CD14-positive monocyte (primary cell): Measurements from ENCODE around the gene FSCN2. TPM values are rescaled to one million over a fixed set of nuclear protein-coding genes. Genes with fewer than 3 reads are reported as not detected.

Source experiments
- DNase-seq, 3 donors: peaks; one replicate each; pipeline ENCODE4 v3.0.0-alpha.2; 2011 to 2022
- H2AFZ ChIP-seq: 2 replicates; pipeline ENCODE4 v1.6.0; 2012; ENCODE audit warnings: mild to moderate bottlenecking, low read depth, low read length, inconsistent platforms; ENCODE audit not compliant: insufficient read depth, poor library complexity, severe bottlenecking
- H3K27ac ChIP-seq, 2 donors: 1 replicate in 1 of 2; 2 replicates in 1 of 2; pipeline ENCODE4 v1.5.1; 2012 to 2013; ENCODE audit warnings: low read length in 2 of 2, control low read depth in 1 of 2, inconsistent platforms in 1 of 2, low read depth in 1 of 2, mild to moderate bottlenecking in 1 of 2
- H3K27me3 ChIP-seq, 2 donors: one replicate each; pipeline versions ENCODE4 v1.6.0 to v1.6.1; 2011 to 2013; ENCODE audit warnings: low read length in 2 of 2; ENCODE audit not compliant: control insufficient read depth in 2 of 2, insufficient read depth in 2 of 2
- H3K36me3 ChIP-seq, 2 donors: replicated peaks in 1 of 2; 1 replicate in 1 of 2; 2 replicates in 1 of 2; pipeline versions ENCODE4 v1.5.1 to v1.6.1; 2012 to 2013; ENCODE audit warnings: low read length in 2 of 2, control low read depth in 1 of 2, inconsistent platforms in 1 of 2, mild to moderate bottlenecking in 1 of 2; ENCODE audit not compliant: insufficient read depth in 2 of 2, control insufficient read depth in 1 of 2
- H3K4me1 ChIP-seq, 2 donors: 1 replicate in 1 of 2; 2 replicates in 1 of 2; pipeline versions ENCODE4 v1.5.1 to v1.6.1; 2012 to 2013; ENCODE audit warnings: low read length in 2 of 2, control low read depth in 1 of 2, inconsistent platforms in 1 of 2, mild to moderate bottlenecking in 1 of 2, moderate library complexity in 1 of 2; ENCODE audit not compliant: insufficient read depth in 2 of 2, control insufficient read depth in 1 of 2
- H3K4me2 ChIP-seq: replicated peaks from 2 replicates; pipeline ENCODE3; 2012; ENCODE audit warnings: low read length, moderate library complexity, mild to moderate bottlenecking; ENCODE audit not compliant: poor library complexity, severe bottlenecking; ENCODE audit errors: extremely low read depth
- H3K4me3 ChIP-seq, 3 experiments: fragments of 200-600 bp in 1 of 3; sonication (generic) in 1 of 3; replicated peaks in 1 of 3; 1 replicate in 2 of 3; 2 replicates in 1 of 3; pipeline ENCODE4 v1.5.1; 2011 to 2013; ENCODE audit warnings: low read length in 3 of 3, mild to moderate bottlenecking in 3 of 3, control low read depth in 2 of 3, low read depth in 2 of 3, inconsistent platforms in 1 of 3, moderate library complexity in 1 of 3
- H3K79me2 ChIP-seq: 2 replicates; pipeline ENCODE4 v1.6.0; 2012; ENCODE audit warnings: mild to moderate bottlenecking, control low read depth, inconsistent platforms, low read length, moderate library complexity; ENCODE audit not compliant: insufficient read depth
- H3K9ac ChIP-seq: 2 replicates; pipeline ENCODE4 v1.6.0; 2017; ENCODE audit warnings: low read length, mild to moderate bottlenecking; ENCODE audit not compliant: insufficient read depth, poor library complexity, severe bottlenecking
- H3K9me3 ChIP-seq, 2 donors: replicated peaks in 1 of 2; 1 replicate in 1 of 2; 2 replicates in 1 of 2; pipeline versions ENCODE4 v1.5.1 to v1.6.1; 2012 to 2013; ENCODE audit warnings: low read length in 2 of 2, control low read depth in 1 of 2; ENCODE audit not compliant: control insufficient read depth in 1 of 2, insufficient read depth in 1 of 2
- H4K20me1 ChIP-seq: 2 replicates; pipeline ENCODE4 v1.6.0; 2012; ENCODE audit warnings: mild to moderate bottlenecking, low read length, control low read depth, moderate library complexity; ENCODE audit not compliant: insufficient read depth
- H3K27ac Mint-ChIP-seq, 7 donors: one replicate each; pipeline ENCODE4 v1.8.0; 2020; ENCODE audit warnings: mild to moderate bottlenecking in 7 of 7, mixed read lengths in 7 of 7, moderate library complexity in 6 of 7, inconsistent platforms in 2 of 7
- H3K27me3 Mint-ChIP-seq, 3 donors: one replicate each; pipeline ENCODE4 v1.8.0; 2021 to 2022; ENCODE audit warnings: low read depth in 3 of 3, mild to moderate bottlenecking in 3 of 3, mixed read lengths in 3 of 3, moderate library complexity in 3 of 3, inconsistent platforms in 1 of 3
- H3K36me3 Mint-ChIP-seq, 2 donors: one replicate each; pipeline ENCODE4 v1.8.0; 2020; ENCODE audit warnings: mixed read lengths in 2 of 2, inconsistent platforms in 1 of 2, mild to moderate bottlenecking in 1 of 2
- H3K4me1 Mint-ChIP-seq: one replicate; pipeline ENCODE4 v1.8.0; 2020; ENCODE audit warnings: mild to moderate bottlenecking, mixed read lengths
- H3K4me3 Mint-ChIP-seq, 2 donors: one replicate each; pipeline ENCODE4 v1.8.0; 2020; ENCODE audit warnings: mild to moderate bottlenecking in 2 of 2, mixed read lengths in 2 of 2, moderate library complexity in 1 of 2
- H3K9me3 Mint-ChIP-seq, 7 donors: one replicate each; pipeline ENCODE4 v1.8.0; 2020 to 2022; ENCODE audit warnings: mixed read lengths in 7 of 7, mild to moderate bottlenecking in 6 of 7, moderate library complexity in 6 of 7, inconsistent platforms in 2 of 7
- WGBS: methylation state at CpG from one replicate; pipeline ENCODE4 v1.1.5; 2013; ENCODE audit warnings: missing lambda C conversion rate; ENCODE audit not compliant: insufficient coverage; 5-methylcytosine and 5-hydroxymethylcytosine counted together
- intact Hi-C, 2 donors: fragments of 100-400 bp; cut with micrococcal nuclease; formaldehyde crosslinking; loops; one replicate each; pipeline versions ENCODE4 v1.15.0 to v1.15.1; 2023
- polyA plus RNA-seq, 3 donors: library from polyadenylated mRNA; depleted of rRNA in 1 of 3; unstranded in 2 of 3; stranded (reverse) in 1 of 3; fragments of 300-500 nt in 2 of 3; fragments of >200 nt in 1 of 3; fragmentation: Illumina TruSeq in 2 of 3; gene quantifications; 1 replicate in 2 of 3; 2 replicates in 1 of 3; pipeline ENCODE4 v1.2.3, GENCODE V29; 2012 to 2021
- TF ChIP-seq, protein P1 (sequence below): fragments of 200-600 bp; IDR thresholded peaks from one replicate; pipeline ENCODE4 v1.8.0; 2022; ENCODE audit warnings: antibody characterized with exemption, mild to moderate bottlenecking

FSCN2 gene
- polyA plus RNA-seq, 3 donors: 0.07 TPM; not detected in 2

DNA sequence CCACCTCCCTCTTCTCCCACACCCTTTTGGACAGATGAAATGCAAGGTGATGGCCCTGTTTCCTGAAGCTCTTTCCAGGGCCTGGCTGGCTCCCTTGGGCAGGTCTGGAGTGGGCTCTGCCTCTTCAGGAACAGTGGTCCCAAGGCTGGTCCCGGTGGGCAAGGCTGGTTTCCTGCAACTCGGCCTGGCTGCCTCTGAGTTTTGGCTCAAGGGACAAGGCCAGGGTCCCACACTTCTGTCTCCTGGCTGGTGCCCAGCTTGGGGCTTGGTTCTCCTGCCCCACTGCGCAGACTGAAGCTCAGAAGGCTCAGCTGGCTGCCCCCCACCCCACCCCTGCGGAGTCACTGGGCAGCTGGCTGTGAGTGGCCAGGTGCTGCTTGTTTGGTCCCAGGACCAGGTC is 11.7 kb upstream of the FSCN2 start:
- WGBS: 92% methylated on average over 4 of the region's 4 CpGs
- peaks cover 0 to 13% of the 10 kb centered on the region in 2 donors for H3K27me3 ChIP-seq
- intact Hi-C loops: no loop called here
- Mint-ChIP-seq H3K27ac (peak overlapping the region in 5 of 7 donors; percentile 22 to 92 (median 60)), H3K27me3 (peaks cover 11 to 19% (median 14%) of the 10 kb centered on the region in 3 donors), H3K36me3 (peaks cover 9 to 12% of the 10 kb centered on the region in 2 donors), H3K4me1 (peaks cover 44% of the 10 kb centered on the region), H3K4me3 (no peak overlapping the region), H3K9me3 (peaks cover 0 to 2% (median 0%) of the 10 kb centered on the region in 7 donors)
- no peak overlapping the region for H2AFZ ChIP-seq
- DNase-seq: no peak
- peaks cover 59 to 77% of the 10 kb centered on the region in 2 donors for H3K4me1 ChIP-seq
- TF ChIP-seq, protein P1, sequence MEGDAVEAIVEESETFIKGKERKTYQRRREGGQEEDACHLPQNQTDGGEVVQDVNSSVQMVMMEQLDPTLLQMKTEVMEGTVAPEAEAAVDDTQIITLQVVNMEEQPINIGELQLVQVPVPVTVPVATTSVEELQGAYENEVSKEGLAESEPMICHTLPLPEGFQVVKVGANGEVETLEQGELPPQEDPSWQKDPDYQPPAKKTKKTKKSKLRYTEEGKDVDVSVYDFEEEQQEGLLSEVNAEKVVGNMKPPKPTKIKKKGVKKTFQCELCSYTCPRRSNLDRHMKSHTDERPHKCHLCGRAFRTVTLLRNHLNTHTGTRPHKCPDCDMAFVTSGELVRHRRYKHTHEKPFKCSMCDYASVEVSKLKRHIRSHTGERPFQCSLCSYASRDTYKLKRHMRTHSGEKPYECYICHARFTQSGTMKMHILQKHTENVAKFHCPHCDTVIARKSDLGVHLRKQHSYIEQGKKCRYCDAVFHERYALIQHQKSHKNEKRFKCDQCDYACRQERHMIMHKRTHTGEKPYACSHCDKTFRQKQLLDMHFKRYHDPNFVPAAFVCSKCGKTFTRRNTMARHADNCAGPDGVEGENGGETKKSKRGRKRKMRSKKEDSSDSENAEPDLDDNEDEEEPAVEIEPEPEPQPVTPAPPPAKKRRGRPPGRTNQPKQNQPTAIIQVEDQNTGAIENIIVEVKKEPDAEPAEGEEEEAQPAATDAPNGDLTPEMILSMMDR: no peak
- no peaks in the 10 kb centered on the region for H3K9me3 ChIP-seq
- H4K20me1 ChIP-seq: peaks cover 21% of the 10 kb centered on the region
- peaks cover 62% of the 10 kb centered on the region for H3K79me2 ChIP-seq
- no peak overlapping the region for H3K4me3 ChIP-seq
- no peak overlapping the region for H3K9ac ChIP-seq
- peak overlapping the region; percentile 91 for H3K4me2 ChIP-seq
- H3K27ac ChIP-seq: peak overlapping the region; percentile 25 to 41
- peaks cover 1 to 5% of the 10 kb centered on the region in 2 donors for H3K36me3 ChIP-seq

DNA sequence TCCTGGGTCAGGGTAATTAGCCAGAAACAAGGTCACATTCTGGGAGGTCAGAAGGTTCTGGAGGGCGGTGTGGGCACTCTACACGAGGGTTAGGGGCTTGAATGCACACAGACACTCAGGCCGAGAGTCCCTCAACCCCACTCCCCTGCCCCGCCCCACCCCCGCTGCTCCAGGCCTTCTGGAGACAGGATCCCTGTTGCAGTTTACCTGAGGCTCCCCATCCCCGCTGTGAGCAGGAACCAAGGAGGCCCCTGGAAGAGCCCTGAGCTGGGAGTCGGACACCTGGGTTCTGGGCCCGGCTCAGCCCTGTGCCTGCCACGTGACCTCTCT is 11.2 kb upstream of the FSCN2 start:
- no peak for DNase-seq
- H3K36me3 ChIP-seq: no peaks in the 10 kb centered on the region
- Mint-ChIP-seq H3K27ac (peak overlapping the region in 1 of 7 donors; percentile 92), H3K9me3 (peaks cover 0 to under 1% (median 0%) of the 10 kb centered on the region in 7 donors), H3K36me3 (peaks cover 4 to 7% of the 10 kb centered on the region in 2 donors), H3K4me1 (peaks cover 38% of the 10 kb centered on the region), H3K4me3 (peak overlapping the region in 1 of 2 donors; percentile 4), H3K27me3 (peaks cover 11 to 21% (median 14%) of the 10 kb centered on the region in 3 donors)
- H4K20me1 ChIP-seq: peaks cover 16% of the 10 kb centered on the region
- no peaks in the 10 kb centered on the region for H3K9me3 ChIP-seq
- H3K79me2 ChIP-seq: peaks cover 56% of the 10 kb centered on the region
- H2AFZ ChIP-seq: no peak overlapping the region
- no peak overlapping the region for H3K27ac ChIP-seq
- H3K4me1 ChIP-seq: peaks cover 58 to 72% of the 10 kb centered on the region in 2 donors
- peaks cover 0 to 13% of the 10 kb centered on the region in 2 donors for H3K27me3 ChIP-seq
- H3K4me3 ChIP-seq: no peak overlapping the region
- H3K9ac ChIP-seq: no peak overlapping the region
- H3K4me2 ChIP-seq: no peak overlapping the region
- intact Hi-C loops: no loop called here
- TF ChIP-seq, protein P1: no peak
- WGBS: 98% methylated on average over 7 of the region's 9 CpGs
